Urinary bladder (tissue), 4 donors: ENCODE measurements around the gene STXBP6. TPM values are rescaled to one million over a fixed set of nuclear protein-coding genes. Genes with fewer than 3 reads are reported as not detected.

Source experiments
- DNase-seq: peaks from one replicate; pipeline ENCODE4 v3.0.0-alpha.2; 2015; ENCODE audit errors: extremely low spot score
- H3K27ac ChIP-seq: one replicate; pipeline ENCODE4 v1.5.1; 2013; ENCODE audit warnings: low read depth, mild to moderate bottlenecking, moderate library complexity
- H3K36me3 ChIP-seq: one replicate; pipeline ENCODE4 v1.6.1; 2013; ENCODE audit warnings: mild to moderate bottlenecking, moderate library complexity; ENCODE audit not compliant: insufficient read depth
- H3K4me1 ChIP-seq: one replicate; pipeline ENCODE4 v1.6.1; 2013; ENCODE audit warnings: mild to moderate bottlenecking, moderate library complexity; ENCODE audit not compliant: insufficient read depth
- H3K4me3 ChIP-seq: one replicate; pipeline ENCODE4 v1.5.1; 2013; ENCODE audit warnings: low read depth, low read length
- WGBS: extraction: QIAGEN DNeasy Blood & Tissue Kit; methylation state at CpG from one replicate; pipeline ENCODE4 v1.1.7; 2013; 5-methylcytosine and 5-hydroxymethylcytosine counted together
- polyA plus RNA-seq: library from polyadenylated mRNA; stranded (reverse); fragments of 200-250 nt; gene quantifications from one replicate; pipeline ENCODE4 v1.2.3, GENCODE V29; 2013
- total RNA-seq: library from RNA; depleted of rRNA; stranded (reverse); fragments of >200 nt; gene quantifications from one replicate; pipeline ENCODE4 v1.2.3, GENCODE V29; 2014
- donor health status: healthy with polysubstance abuse.
- donor health status: healthy.

STXBP6 gene
- total and polyA plus RNA-seq, 2 donors, result 25.1 to 42.9 TPM

- Histone ChIP-seq H3K4me3 (no peak overlapping the region), H3K36me3 (no peaks in the 10 kb centered on the region), H3K27ac (peak overlapping the region; percentile 45), H3K4me1 (peaks cover 2% of the 10 kb centered on the region)
- 27% methylated on average over 1 of the region's 1 CpG for WGBS
- DNase-seq, result no peak
These were observed 90.1 kb downstream of the STXBP6 start for GRCh38 chr14:24959791-24960331.

GRCh38 chr14:24958271-24958670 lies 91.7 kb downstream of the STXBP6 start:
- WGBS, result 14% methylated on average over 1 of the region's 1 CpG

GRCh38 chr14:24957814-24958213 lies 92.1 kb downstream of the STXBP6 start:
- H3K36me3 ChIP-seq, result no peaks in the 10 kb centered on the region
- whole genome bisulfite sequencing, result 43% methylated on average over 1 of the region's 1 CpG
- H3K4me3 ChIP-seq, result no peak overlapping the region
- no peak for DNase-seq
- H3K27ac ChIP-seq, result no peak overlapping the region
- H3K4me1 ChIP-seq, result peaks cover 2% of the 10 kb centered on the region

More at GRCh38 chr14:24958271-24958670, 91.7 kb downstream of the STXBP6 start:
- DNase-seq, result no peak
- Histone ChIP-seq H3K4me1 (peaks cover 2% of the 10 kb centered on the region), H3K36me3 (no peaks in the 10 kb centered on the region), H3K4me3 (no peak overlapping the region), H3K27ac (no peak overlapping the region)

- peaks cover 2% of the 10 kb centered on the region for H3K4me1 ChIP-seq
- no peak overlapping the region for H3K4me3 ChIP-seq
- DNase-seq, result no peak
- WGBS, result 85% methylated on average over 4 of the region's 4 CpGs
- H3K36me3 ChIP-seq, result no peaks in the 10 kb centered on the region
- no peak overlapping the region for H3K27ac ChIP-seq
These were observed 93.8 kb downstream of the STXBP6 start for GRCh38 chr14:24956104-24956503.

GRCh38 chr14:24954700-24955037 lies 95.3 kb downstream of the STXBP6 start:
- no peak overlapping the region for H3K4me3 ChIP-seq
- DNase-seq, result no peak
- H3K4me1 ChIP-seq, result peaks cover 2% of the 10 kb centered on the region
- WGBS, result 75% methylated on average over 2 of the region's 2 CpGs
- no peak overlapping the region for H3K27ac ChIP-seq
- no peaks in the 10 kb centered on the region for H3K36me3 ChIP-seq

- Histone ChIP-seq H3K4me3 (no peak overlapping the region), H3K36me3 (no peaks in the 10 kb centered on the region), H3K27ac (no peak overlapping the region), H3K4me1 (peaks cover 1% of the 10 kb centered on the region)
- no peak for DNase-seq
- WGBS, result 53% methylated on average over 4 of the region's 4 CpGs
These were observed 95.8 kb downstream of the STXBP6 start for GRCh38 chr14:24954037-24954699.

GRCh38 chr14:24952851-24953666 lies 96.9 kb downstream of the STXBP6 start:
- H3K4me3 ChIP-seq, result no peak overlapping the region
- no peak for DNase-seq
- no peak overlapping the region for H3K27ac ChIP-seq
- WGBS, result 95% methylated on average over 8 of the region's 8 CpGs
- H3K4me1 ChIP-seq, result no peaks in the 10 kb centered on the region
- H3K36me3 ChIP-seq, result no peaks in the 10 kb centered on the region

GRCh38 chr14:24948261-24948847 lies 101.6 kb downstream of the STXBP6 start:
- no peaks in the 10 kb centered on the region for H3K36me3 ChIP-seq
- H3K27ac ChIP-seq, result no peak overlapping the region
- no peak for DNase-seq
- 99% methylated on average over 1 of the region's 1 CpG for WGBS
- no peak overlapping the region for H3K4me3 ChIP-seq
- no peaks in the 10 kb centered on the region for H3K4me1 ChIP-seq

- H3K27ac ChIP-seq, result no peak overlapping the region
- 86% methylated on average over 6 of the region's 6 CpGs for WGBS
- no peaks in the 10 kb centered on the region for H3K36me3 ChIP-seq
- H3K4me3 ChIP-seq, result no peak overlapping the region
- DNase-seq, result no peak
- H3K4me1 ChIP-seq, result no peaks in the 10 kb centered on the region
These were observed 102.8 kb downstream of the STXBP6 start for GRCh38 chr14:24947131-24947530.

- H3K36me3 ChIP-seq, result no peaks in the 10 kb centered on the region
- H3K27ac ChIP-seq, result no peak overlapping the region
- no peak overlapping the region for H3K4me3 ChIP-seq
- WGBS, result 49% methylated on average over 2 of the region's 2 CpGs
- H3K4me1 ChIP-seq, result no peaks in the 10 kb centered on the region
- no peak for DNase-seq
These were observed 105.1 kb downstream of the STXBP6 start for GRCh38 chr14:24944800-24945199.

GRCh38 chr14:24943024-24943423 lies 106.9 kb downstream of the STXBP6 start:
- Histone ChIP-seq H3K4me3 (no peak overlapping the region), H3K36me3 (no peaks in the 10 kb centered on the region), H3K27ac (no peak overlapping the region), H3K4me1 (no peaks in the 10 kb centered on the region)
- WGBS, result 44% methylated on average over 3 of the region's 3 CpGs
- no peak for DNase-seq

GRCh38 chr14:24941719-24942118 lies 108.2 kb downstream of the STXBP6 start:
- DNase-seq, result no peak
- no peaks in the 10 kb centered on the region for H3K36me3 ChIP-seq
- no peak overlapping the region for H3K27ac ChIP-seq
- no peaks in the 10 kb centered on the region for H3K4me1 ChIP-seq
- H3K4me3 ChIP-seq, result no peak overlapping the region
- 98% methylated on average over 1 of the region's 1 CpG for WGBS

- no peak for DNase-seq
- Histone ChIP-seq H3K36me3 (no peaks in the 10 kb centered on the region), H3K4me1 (no peaks in the 10 kb centered on the region), H3K27ac (no peak overlapping the region), H3K4me3 (no peak overlapping the region)
- WGBS, result 88% methylated on average over 5 of the region's 5 CpGs
These were observed 109.6 kb downstream of the STXBP6 start for GRCh38 chr14:24940213-24940783.
